ENCODE measurements around the gene SSRP1.
"Not testable (repeated sequence)": the region's sequence is repeated elsewhere in the genome, so short reads cannot be mapped to it uniquely, and the experiment has no call there.

SSRP1 gene

GRCh38 chr11:57335343-57336110, at the start of gene SSRP1:
Gene SSRP1 (minus strand): TSS chr11:57335892. CDS start chr11:57335121, 771 bp downstream.
- peak; percentile 35 to 92 (median 77) for DNase-seq

- DNase-seq = no peak
Measured at GRCh38 chr11:57380975-57381374, 45.3 kb upstream of the SSRP1 start, which contains the start of gene PRG3. Gene PRG3 (minus strand): TSS chr11:57381150. CDS start chr11:57380708, 442 bp downstream.

- no peak for DNase-seq
Measured at GRCh38 chr11:57379732-57380131, 44.0 kb upstream of the SSRP1 start.

- peak in 1 of 51 donors; percentile 2 for DNase-seq
Measured at GRCh38 chr11:57378186-57378585, 42.5 kb upstream of the SSRP1 start.

GRCh38 chr11:57377107-57377506, 41.4 kb upstream of the SSRP1 start:
- DNase-seq = peak in 1 of 51 donors; percentile 1

GRCh38 chr11:57376095-57377090, 40.7 kb upstream of the SSRP1 start:
- no peak for DNase-seq

- no peak for DNase-seq
Measured at GRCh38 chr11:57375490-57375889, 39.8 kb upstream of the SSRP1 start.

GRCh38 chr11:57374966-57375365, 39.3 kb upstream of the SSRP1 start:
- DNase-seq = no peak

GRCh38 chr11:57373146-57373545, 37.5 kb upstream of the SSRP1 start:
- DNase-seq = no peak

GRCh38 chr11:57370941-57371340, 35.2 kb upstream of the SSRP1 start:
- DNase-seq = no peak

GRCh38 chr11:57370251-57370650, 34.6 kb upstream of the SSRP1 start:
- DNase-seq = no peak

- DNase-seq = no peak
Measured at GRCh38 chr11:57368845-57369232, 33.1 kb upstream of the SSRP1 start.

GRCh38 chr11:57368106-57368844, 32.6 kb upstream of the SSRP1 start:
- DNase-seq = no peak

GRCh38 chr11:57364851-57365660, 29.4 kb upstream of the SSRP1 start:
- no peak for DNase-seq

GRCh38 chr11:57363131-57364080, 27.7 kb upstream of the SSRP1 start:
- no peak for DNase-seq

GRCh38 chr11:57361926-57362325, 26.2 kb upstream of the SSRP1 start:
- no peak for DNase-seq

- DNase-seq = not testable (repeated sequence)
Measured at GRCh38 chr11:57361420-57361819, 25.7 kb upstream of the SSRP1 start.

- DNase-seq = no peak
Measured at GRCh38 chr11:57360991-57361390, 25.3 kb upstream of the SSRP1 start.

All from hypothalamus (tissue), 51 donors.